A204.1 (cell line): ENCODE results near the gene SUN2.

Experiments used
- FAIRE-seq: peaks from 2 replicates; lab custom pipeline; 2012; peaks lifted over from hg19 to GRCh38; lab: Jason Lieb, UNC

SUN2 gene

DNA sequence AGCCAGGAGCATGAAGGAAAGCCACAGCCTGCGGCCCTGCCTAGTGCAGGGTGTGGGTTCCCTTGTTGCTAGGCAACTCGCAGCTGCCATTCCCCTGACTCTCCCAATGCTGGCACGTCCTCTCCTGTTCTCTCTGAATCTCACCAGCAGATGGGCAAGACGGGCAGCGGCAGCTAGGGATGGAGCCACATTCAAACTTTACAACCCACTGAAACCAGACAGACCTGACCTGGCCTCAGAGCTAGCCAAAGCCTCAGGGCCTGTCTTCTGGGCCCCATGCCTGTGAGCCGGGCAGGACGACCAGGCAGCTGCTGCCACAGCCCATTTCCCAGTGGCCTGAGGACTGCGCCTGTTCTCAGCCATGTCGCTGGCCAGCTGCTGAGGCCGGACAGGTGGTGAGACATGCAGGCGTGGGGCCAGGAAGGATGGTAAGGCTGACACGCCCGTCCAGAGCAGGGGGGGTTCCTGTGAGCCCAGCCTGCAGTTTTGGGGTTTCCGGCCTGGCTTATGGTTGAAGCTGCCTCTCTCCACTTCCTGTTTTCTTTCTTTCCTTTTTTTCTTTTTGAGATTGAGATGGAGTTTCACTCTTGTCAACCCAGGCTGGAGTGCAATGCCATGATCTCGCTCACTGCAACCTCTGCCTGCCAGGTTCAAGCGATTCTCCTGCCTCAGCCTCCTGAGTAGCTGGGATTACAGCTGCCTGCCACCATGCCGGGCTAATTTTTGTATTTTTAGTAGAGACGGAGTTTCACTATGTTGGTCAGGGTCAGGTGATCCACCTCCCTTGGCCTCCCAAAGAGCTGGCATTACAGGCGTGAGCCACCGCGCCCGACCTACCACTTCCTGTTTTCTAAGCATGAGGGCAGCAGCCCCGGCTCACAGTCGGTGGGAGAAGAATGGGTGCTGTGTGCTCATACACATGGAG, 4.1 kb downstream of the SUN2 start:
- FAIRE-seq = no peak

DNA sequence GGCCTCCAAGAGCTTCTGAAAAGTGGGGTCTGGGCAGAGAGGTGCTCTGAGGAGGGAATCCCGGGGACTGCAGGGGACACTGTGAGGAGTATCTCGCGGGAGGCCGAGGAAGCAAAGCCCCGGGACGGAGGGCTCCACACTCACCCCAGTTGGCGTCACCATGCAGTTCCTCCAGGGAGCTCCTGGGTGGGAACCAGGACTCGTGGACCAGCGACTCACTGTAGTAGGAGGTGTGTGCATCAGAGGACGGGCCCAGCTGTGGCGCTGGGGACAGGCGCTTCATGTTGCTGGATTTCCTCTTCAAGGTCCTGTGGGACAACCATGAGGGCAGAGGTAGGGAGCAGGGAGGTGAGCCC, 4.8 kb downstream of the SUN2 start:
- FAIRE-seq = no peak

DNA sequence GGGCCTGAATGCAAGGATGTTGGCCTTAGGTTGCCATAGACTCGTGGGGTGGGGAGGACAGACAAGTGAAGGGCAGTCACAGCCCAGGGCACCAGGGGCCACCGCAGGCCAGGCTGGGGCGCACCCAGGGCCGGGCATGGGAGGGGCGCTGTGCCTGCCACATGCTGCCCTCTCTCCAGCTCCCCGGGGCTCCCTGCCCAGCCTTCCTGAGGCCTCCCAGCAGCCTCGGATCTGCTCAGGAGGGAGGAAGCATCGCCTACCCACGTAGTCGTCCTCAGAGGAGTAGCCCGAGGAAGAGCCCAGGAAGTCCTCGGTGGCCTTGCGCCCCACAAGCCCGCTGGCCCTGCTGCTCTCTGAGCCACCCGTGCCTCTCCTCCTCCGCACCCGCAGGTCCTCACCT, 5.2 kb downstream of the SUN2 start:
- FAIRE-seq = no peak

- FAIRE-seq = no peak
Measured at GRCh38 chr22:38750104-38750503, 5.7 kb downstream of the SUN2 start.

GRCh38 chr22:38748487-38749136, 7.2 kb downstream of the SUN2 start:
- no peak for FAIRE-seq

DNA sequence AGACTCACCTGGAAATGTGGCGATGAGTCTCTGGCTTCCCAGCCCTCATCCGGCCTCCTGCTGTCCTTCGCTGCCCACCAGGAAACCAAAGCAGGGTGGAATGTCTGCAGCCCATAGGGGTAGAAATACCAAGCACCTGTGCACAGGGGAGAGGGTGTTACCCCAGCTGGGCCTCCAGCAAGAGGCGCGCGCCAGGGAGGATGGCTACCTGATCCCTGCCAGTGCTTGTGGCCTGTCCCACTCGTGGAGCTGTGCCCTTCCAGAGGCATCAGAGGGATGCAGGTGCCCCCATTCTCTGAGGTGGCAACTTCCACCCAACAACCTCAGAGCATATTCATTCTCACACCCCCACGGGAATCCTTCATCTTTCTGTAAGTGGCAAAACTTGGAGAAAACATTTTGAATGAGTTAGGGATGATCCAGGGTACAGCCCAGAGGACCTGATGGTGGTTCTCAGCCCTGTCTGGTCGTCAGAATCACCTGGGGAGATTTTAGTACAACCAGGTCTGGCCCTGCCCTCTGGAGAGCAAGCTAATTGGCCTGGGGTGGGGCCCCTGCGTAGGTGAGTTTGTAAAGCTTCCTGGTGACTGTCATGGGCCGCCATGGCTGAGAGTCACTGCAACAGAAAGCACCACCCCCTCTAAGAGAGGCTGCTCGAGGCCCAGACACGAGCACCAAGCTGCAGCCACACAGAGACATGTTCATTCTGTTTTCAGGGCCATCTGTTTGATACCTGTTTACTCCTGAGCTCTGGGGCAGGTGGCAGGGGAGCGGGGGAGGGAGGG, 9.9 kb downstream of the SUN2 start:
- FAIRE-seq = no peak

DNA sequence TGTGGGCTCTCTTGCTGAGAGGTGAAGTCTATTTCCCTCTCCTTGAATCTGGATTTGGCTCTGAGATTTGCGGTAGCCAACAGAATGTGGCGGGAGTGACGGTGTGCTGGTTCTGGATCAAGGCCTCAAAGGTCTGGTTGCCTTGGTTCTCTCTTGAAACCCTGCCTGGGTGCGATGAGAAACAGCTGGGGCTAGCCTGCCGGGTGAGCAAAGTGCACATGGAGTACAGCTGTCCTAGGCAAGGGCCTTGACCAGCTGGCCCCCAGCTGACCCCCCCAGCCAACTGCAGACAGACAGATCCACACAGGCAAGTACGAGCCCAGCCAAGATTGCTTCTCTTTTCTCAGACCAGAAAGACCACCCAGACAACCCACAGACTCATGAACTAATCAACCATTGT, 10.8 kb downstream of the SUN2 start:
- FAIRE-seq = no peak

DNA sequence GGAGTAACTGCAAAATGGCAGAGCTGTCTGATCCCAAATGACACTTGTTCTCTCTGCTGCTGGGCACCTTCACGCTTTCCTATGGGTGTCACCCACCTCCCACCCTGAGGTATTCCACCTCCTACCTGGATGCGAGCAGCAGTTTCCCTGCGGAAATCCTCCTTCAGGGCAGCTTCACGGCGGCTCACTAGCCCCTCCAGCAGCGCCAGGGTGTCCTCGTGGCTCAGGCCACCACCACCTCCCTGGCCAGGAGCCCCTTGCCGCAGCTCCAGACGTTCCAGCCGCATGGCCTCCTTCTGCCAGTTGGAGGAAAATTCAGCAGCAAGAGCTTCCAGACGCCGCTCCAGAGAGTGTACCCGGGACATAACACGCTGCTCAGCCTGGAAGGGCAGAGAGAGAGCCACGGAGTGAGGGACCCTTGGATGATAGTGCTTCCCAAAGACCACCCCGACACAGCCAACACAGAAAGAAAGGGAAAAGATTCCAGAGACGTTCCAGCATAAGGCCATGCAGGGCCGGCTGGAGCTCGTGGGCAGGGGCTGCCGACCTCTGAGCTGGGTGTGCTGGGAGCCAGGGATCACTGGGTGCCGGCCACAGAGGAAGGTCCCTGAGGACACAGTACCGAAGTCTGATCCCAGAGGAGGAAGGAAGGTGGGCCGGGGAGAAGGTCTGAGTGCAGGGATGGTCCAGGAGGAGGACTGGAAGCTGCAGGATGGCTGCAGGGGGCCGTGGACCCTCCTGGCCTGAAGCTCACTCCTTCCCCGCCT, 13.4 kb downstream of the SUN2 start:
- no peak for FAIRE-seq

- no peak for FAIRE-seq
Measured at GRCh38 chr22:38741576-38741975, 14.2 kb downstream of the SUN2 start.

DNA sequence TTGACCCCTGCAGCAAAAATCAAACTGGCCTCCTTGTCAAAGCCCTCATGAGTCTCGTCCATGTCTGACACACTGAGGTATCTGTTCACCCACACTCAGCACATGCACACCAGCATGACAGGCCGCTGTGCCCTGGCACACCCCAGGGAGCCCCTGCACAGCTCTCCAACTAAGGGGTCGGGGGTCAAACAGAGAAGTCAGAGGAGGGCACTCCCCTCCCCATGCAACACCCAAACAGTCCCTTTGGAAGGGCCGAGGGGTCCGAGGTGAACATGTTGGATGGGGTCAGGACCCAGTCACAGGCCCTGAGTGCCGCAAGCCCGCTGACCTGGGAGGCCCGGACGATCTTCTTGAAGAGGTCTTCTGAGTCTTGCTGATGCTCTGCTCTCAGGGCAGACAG, 14.6 kb downstream of the SUN2 start:
- no peak for FAIRE-seq

DNA sequence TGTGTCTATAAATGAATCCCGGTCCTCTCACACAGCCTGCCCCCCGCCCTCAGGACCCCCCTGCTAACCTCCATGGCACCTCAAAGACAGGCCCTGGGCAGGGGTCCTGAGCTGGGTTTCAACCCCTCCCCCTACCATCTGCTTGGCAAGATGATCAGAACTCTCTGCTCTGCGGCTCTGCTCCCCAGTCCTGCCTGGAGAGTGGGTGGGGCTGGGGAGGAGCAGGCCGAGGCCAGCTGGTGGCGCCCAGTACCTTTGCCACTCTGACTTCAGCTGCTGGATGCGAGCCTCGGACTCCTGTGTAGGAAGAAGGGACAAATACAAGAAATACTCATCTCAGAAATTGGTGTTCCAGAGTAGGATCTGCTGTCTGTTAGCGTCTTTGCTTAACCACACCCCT, 15.0 kb downstream of the SUN2 start:
- no peak for FAIRE-seq

GRCh38 chr22:38740116-38740723, 15.6 kb downstream of the SUN2 start:
- FAIRE-seq = no peak

DNA sequence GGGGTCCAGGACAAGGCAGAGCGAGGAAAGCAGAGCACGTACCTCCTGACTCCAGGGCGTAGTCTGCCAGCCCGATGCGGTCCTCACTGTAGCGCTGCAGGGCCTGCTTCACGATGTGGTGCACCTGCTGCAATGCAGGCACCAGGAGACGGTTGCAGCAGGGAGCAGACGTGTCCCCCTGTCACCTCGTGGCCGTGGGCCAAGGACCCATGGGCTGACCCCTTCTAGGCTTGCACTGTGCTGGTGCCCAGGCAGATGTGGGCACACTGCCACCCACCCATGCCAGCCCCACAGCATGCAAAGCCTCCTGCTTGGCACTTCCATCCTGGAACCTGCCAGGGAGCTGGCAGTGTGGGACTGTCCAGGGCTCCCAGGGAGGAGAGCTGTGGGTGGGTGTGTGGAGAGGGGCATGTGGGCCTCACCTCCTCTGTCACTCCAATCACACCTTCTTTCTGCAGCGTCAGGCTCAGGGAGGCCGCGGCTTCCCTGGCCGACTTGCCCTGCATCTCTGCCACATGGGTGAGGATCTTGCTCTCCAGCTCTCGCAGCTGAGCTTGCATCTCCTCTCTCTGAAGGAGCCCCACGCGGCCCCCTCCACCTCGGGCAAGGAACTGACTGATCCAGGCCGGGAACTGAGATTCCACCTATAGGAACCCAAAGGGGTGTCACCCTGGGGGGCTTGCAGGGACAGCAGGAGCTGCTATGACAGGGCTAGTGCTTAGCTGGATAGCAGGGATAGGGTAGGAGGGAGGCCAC, 16.3 kb downstream of the SUN2 start:
- no peak for FAIRE-seq

- FAIRE-seq = no peak
Measured at GRCh38 chr22:38738475-38739070, 17.2 kb downstream of the SUN2 start.

DNA sequence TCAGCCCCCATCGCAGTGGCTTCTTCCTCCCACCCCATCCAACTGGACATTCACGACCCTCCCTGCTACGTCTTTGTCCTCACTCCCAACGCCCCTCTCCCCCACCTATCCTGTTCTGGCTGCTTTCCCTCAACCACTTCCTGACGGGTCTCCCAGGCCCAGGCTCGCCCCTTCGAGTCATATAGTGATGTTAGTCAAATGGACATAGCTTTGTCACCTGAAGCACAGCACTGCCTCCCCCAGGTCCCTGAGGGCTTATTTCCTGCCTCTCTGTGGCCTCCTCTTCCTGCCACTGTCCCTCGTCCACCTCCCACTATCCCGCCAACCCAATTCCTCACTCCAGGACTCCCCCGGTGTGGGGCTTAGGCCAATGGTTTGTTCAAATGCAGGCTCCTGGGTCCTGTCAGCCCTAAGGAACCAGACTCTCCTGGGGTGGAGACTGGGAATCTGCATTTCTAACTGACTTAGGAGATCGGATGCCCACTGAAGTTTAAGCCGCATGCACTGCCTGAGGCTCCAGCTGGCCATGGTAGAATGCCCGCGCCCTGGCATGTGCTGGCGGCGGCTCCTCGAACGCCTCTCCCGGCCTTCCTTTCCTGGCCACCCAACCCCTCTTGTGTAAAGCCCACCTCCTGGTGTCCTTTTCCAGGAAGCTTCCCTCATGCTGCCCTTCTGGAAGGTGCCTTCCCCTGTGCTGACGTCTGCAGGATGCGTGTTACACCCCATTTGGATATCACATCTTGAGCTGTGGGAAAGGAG, 18.3 kb downstream of the SUN2 start:
- FAIRE-seq = no peak

GRCh38 chr22:38736257-38736570, 19.6 kb downstream of the SUN2 start:
- no peak for FAIRE-seq

DNA sequence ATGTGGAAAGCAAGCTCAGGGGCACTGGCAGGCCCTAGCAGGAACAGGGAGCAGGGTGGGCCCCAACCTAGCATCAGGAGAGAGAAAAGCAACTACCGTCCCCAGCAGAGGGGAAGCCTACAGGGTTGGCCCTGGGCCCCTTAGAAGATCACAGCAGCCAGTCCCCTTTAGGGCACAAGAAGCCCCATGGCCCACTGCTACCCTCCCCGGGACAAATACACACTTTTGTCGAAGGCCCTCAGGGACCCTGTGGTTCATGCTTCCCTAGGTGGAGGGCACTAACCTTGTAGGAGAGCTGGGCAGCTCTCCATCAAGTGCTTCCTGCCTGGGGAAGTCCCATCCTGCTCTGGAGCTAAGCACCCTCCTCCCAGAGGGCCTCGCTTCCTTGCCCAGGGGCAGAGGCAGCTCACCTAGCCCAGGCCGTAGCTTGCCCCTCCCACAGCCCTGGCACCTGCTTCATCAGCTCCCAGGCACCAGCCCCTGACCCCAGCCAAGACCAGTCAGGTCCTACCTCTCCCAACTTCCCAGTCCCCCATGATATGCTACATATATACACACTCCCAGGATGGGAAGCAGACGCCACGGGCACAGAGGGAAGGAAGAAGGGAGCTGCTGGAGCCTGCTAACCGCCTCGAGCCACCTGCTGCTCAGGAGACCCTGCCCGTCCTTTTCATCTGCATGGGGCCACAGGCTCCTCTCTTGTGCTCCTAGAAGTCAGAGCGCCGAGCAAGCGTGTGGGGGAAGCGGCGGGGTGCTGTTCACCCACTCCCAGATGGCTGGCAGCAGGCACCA, 20.1 kb downstream of the SUN2 start:
- no peak for FAIRE-seq

GRCh38 chr22:38735126-38735464, 20.7 kb downstream of the SUN2 start:
- FAIRE-seq = no peak

DNA sequence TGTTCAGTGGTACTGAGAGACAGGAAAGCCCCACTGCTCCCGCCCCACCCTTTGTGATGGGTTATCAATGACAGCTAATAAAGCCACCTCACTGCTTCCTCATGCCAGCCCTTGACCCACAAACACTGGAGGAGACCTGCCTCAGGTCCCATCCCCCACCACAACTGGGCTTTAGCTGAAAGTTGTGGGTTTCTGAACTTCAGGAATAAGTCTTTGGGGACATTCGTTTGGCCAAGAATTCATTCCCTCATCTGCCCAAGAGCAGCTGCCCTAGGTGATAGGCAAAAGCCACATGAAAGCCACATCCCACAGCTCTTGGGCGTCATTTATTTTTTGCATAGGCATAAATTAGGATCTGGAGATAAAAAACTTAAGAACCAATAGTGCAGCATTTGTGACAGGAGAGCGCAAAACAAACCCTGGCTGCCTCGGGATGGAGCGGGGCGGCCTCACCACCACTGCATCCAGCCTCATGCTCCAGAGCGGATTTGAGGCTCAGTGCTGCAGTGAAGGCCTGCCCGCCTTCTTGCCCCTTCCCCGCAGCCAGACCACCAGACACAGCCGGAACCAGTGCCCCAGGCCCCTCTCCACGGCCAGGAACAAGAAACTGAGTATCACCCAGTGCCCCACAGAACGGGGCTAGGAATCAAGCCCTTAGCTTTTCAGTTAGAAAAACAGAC, 21.2 kb downstream of the SUN2 start:
- FAIRE-seq = no peak
